NCI-H2196 (cell line): Measurements from ENCODE around the gene SFMBT2.
"Not testable (repeated sequence)": the region's sequence is repeated elsewhere in the genome, so short reads cannot be mapped to it uniquely, and the experiment has no call there.

Experiments used
- DNase-seq: peaks from one replicate; lab custom pipeline; 2025; ENCODE audit not compliant: unreplicated experiment; lab: John Stamatoyannopoulos, UW

Gene SFMBT2

GRCh38 chr10:7329219-7329618 lies 81.6 kb downstream of the SFMBT2 start:
- DNase-seq = no peak

- no peak for DNase-seq
These were observed 82.9 kb downstream of the SFMBT2 start for GRCh38 chr10:7327885-7328284.

- no peak for DNase-seq
These were observed 88.2 kb downstream of the SFMBT2 start for GRCh38 chr10:7322623-7323022.

- no peak for DNase-seq
These were observed 90.8 kb downstream of the SFMBT2 start for GRCh38 chr10:7320072-7320471.

- DNase-seq = no peak
These were observed 91.2 kb downstream of the SFMBT2 start for GRCh38 chr10:7319632-7320031.

GRCh38 chr10:7318836-7319235 lies 92.0 kb downstream of the SFMBT2 start:
- no peak for DNase-seq

GRCh38 chr10:7317786-7318446 lies 92.9 kb downstream of the SFMBT2 start:
- no peak for DNase-seq

- no peak for DNase-seq
These were observed 94.0 kb downstream of the SFMBT2 start for GRCh38 chr10:7316839-7317238.

GRCh38 chr10:7315906-7316305 lies 94.9 kb downstream of the SFMBT2 start:
- DNase-seq = no peak

GRCh38 chr10:7314170-7314569 lies 96.7 kb downstream of the SFMBT2 start:
- no peak for DNase-seq

- DNase-seq = no peak
These were observed 98.4 kb downstream of the SFMBT2 start for GRCh38 chr10:7312488-7312857.

GRCh38 chr10:7311850-7312487 lies 98.9 kb downstream of the SFMBT2 start:
- DNase-seq = not testable (repeated sequence)

GRCh38 chr10:7311218-7311849 lies 99.5 kb downstream of the SFMBT2 start:
- no peak for DNase-seq

GRCh38 chr10:7310076-7310475 lies 100.8 kb downstream of the SFMBT2 start:
- DNase-seq = no peak

- no peak for DNase-seq
These were observed 102.0 kb downstream of the SFMBT2 start for GRCh38 chr10:7308826-7309225.

GRCh38 chr10:7306616-7307015 lies 104.2 kb downstream of the SFMBT2 start:
- no peak for DNase-seq

- no peak for DNase-seq
These were observed 104.7 kb downstream of the SFMBT2 start for GRCh38 chr10:7306147-7306546.

GRCh38 chr10:7305053-7305452 lies 105.8 kb downstream of the SFMBT2 start:
- no peak for DNase-seq

- DNase-seq = no peak
These were observed 106.7 kb downstream of the SFMBT2 start for GRCh38 chr10:7304110-7304509.

- DNase-seq = no peak
These were observed 107.8 kb downstream of the SFMBT2 start for GRCh38 chr10:7302930-7303557.

- DNase-seq = no peak
These were observed 108.4 kb downstream of the SFMBT2 start for GRCh38 chr10:7302392-7302906.
